SU-DHL-6 (cell line): ENCODE results near the gene PLEKHH3.

Source experiments
- EZH2phosphoT487 ChIP-seq: fragments of 200-600 bp; sonication (generic), shearing (Covaris generic); conservative IDR thresholded peaks from 2 replicates; pipeline ENCODE4 v1.6.1; 2018; ENCODE audit warnings: mild to moderate bottlenecking, antibody characterized with exemption, low read length, moderate library complexity, mixed read lengths
- TF ChIP-seq, protein P1 (sequence below): fragments of 200-600 bp; sonication (generic); IDR thresholded peaks from one replicate; pipeline ENCODE4 v1.5.1; 2017; ENCODE audit warnings: antibody characterized with exemption, mild to moderate bottlenecking, low read length, moderate library complexity; ENCODE audit not compliant: insufficient read depth, poor library complexity, severe bottlenecking

DNA sequence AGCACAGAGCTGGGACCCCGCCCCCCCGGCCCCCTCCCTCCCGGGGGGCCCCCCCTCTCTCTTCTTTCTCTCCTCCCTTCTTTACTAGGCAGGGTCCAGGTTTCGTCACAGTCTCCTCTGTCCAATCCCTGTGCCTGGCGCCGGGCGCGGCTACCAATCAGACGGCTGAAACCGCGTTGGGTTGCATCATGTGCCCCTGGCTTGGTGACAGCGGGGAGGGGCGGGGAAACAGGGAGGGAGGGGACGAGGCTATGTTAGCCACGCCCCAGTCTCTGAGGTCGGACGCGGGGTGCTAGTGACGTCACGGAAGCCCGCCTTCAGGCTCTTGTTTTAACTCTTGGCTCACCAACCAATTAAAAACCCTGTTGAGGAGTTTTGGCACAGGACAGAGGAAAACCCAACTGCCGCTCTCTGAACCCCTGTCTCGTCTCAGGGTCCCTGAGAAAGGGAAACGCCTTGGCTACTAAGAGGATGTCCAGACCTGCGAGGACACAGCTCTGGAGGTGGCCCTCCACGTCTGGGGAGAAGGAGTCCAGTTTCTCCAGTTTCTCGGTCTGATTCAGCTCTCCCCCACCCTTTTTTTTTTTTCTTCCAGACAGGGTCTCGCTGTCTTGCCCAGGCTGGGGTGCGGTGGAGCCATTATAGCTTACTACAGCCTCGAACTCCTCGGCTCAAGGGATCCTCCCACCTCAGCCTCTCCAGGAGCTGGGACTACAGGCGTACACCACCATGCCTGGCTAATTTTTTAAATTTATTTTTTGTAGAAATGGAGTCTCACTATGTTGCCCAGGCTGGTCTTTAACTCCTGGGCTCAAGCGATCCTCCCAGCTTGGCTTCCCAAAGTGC lies 441 bp upstream of the PLEKHH3 start:
- TF ChIP-seq, protein P1, sequence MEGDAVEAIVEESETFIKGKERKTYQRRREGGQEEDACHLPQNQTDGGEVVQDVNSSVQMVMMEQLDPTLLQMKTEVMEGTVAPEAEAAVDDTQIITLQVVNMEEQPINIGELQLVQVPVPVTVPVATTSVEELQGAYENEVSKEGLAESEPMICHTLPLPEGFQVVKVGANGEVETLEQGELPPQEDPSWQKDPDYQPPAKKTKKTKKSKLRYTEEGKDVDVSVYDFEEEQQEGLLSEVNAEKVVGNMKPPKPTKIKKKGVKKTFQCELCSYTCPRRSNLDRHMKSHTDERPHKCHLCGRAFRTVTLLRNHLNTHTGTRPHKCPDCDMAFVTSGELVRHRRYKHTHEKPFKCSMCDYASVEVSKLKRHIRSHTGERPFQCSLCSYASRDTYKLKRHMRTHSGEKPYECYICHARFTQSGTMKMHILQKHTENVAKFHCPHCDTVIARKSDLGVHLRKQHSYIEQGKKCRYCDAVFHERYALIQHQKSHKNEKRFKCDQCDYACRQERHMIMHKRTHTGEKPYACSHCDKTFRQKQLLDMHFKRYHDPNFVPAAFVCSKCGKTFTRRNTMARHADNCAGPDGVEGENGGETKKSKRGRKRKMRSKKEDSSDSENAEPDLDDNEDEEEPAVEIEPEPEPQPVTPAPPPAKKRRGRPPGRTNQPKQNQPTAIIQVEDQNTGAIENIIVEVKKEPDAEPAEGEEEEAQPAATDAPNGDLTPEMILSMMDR, result no peak
- no peak for TF ChIP-seq EZH2phosphoT487
